Left kidney (tissue), 2 donors: Measurements from ENCODE around the gene FCGR3B. TPM values are rescaled to one million over a fixed set of nuclear protein-coding genes. Genes with fewer than 3 reads are reported as not detected.
"Not testable (repeated sequence)": the region's sequence is repeated elsewhere in the genome, so short reads cannot be mapped to it uniquely, and the experiment has no call there.

Experiments used
- DNase-seq: peaks from one replicate; pipeline ENCODE4 v3.0.0-alpha.2; 2013
- polyA plus RNA-seq: library from polyadenylated mRNA; unstranded; fragments of 120-200 nt; gene quantifications from one replicate; pipeline ENCODE4 v1.2.1, GENCODE V29; 2013; ENCODE audit not compliant: insufficient read length

The FCGR3B gene
- polyA plus RNA-seq, 1 donor: not detected

- not testable (repeated sequence) for DNase-seq
Observed at GRCh38 chr1:161605762-161606540, 25.0 kb downstream of the FCGR3B start.

GRCh38 chr1:161605024-161605423, 26.0 kb downstream of the FCGR3B start:
- not testable (repeated sequence) for DNase-seq

- not testable (repeated sequence) for DNase-seq
Observed at GRCh38 chr1:161597077-161597476, 33.9 kb downstream of the FCGR3B start.

- DNase-seq: not testable (repeated sequence)
Observed at GRCh38 chr1:161595583-161595982, 35.4 kb downstream of the FCGR3B start.

- not testable (repeated sequence) for DNase-seq
Observed at GRCh38 chr1:161595173-161595572, 35.8 kb downstream of the FCGR3B start.

- DNase-seq: not testable (repeated sequence)
Observed at GRCh38 chr1:161594269-161594984, 36.5 kb downstream of the FCGR3B start.

- DNase-seq: not testable (repeated sequence)
Observed at GRCh38 chr1:161593092-161593755, 37.8 kb downstream of the FCGR3B start.

- DNase-seq: not testable (repeated sequence)
Observed at GRCh38 chr1:161592586-161592985, 38.4 kb downstream of the FCGR3B start.

GRCh38 chr1:161589920-161590319, 41.1 kb downstream of the FCGR3B start:
- not testable (repeated sequence) for DNase-seq

GRCh38 chr1:161589365-161589764, 41.6 kb downstream of the FCGR3B start:
- DNase-seq: not testable (repeated sequence)

- DNase-seq: not testable (repeated sequence)
Observed at GRCh38 chr1:161588596-161588995, 42.4 kb downstream of the FCGR3B start.

GRCh38 chr1:161582882-161583281, 48.1 kb downstream of the FCGR3B start:
- DNase-seq: not testable (repeated sequence)

GRCh38 chr1:161580879-161581537, 50.0 kb downstream of the FCGR3B start:
- not testable (repeated sequence) for DNase-seq

GRCh38 chr1:161579856-161580507, 51.0 kb downstream of the FCGR3B start:
- not testable (repeated sequence) for DNase-seq

GRCh38 chr1:161576676-161577075, 54.3 kb downstream of the FCGR3B start:
- DNase-seq: not testable (repeated sequence)

Other genes starting within 250 kb of the FCGR3B start
- 5.3 TPM for gene FCGR2A, start 125.7 kb downstream of the FCGR3B start, polyA plus RNA-seq
- 0.35 TPM for gene HSPA6, start 106.6 kb downstream of the FCGR3B start, polyA plus RNA-seq
- gene FCGR3A, start 81.4 kb downstream of the FCGR3B start, polyA plus RNA-seq: 1.1 TPM
- 0.65 TPM for gene FCGR2B, start 32.0 kb upstream of the FCGR3B start, polyA plus RNA-seq
- not detected for gene FCRLA, start 76.1 kb upstream of the FCGR3B start, polyA plus RNA-seq
- gene FCRLB, start 90.4 kb upstream of the FCGR3B start, polyA plus RNA-seq: 4.4 TPM
- 44.9 TPM for gene DUSP12, start 118.6 kb upstream of the FCGR3B start, polyA plus RNA-seq
- gene ATF6, start 135.1 kb upstream of the FCGR3B start, polyA plus RNA-seq: 35.1 TPM